Stomach (tissue), 9 donors: ENCODE measurements around the gene POLE. TPM values are rescaled to one million over a fixed set of nuclear protein-coding genes. Genes with fewer than 3 reads are reported as not detected.

Experiments
- DNase-seq, 2 donors: peaks; one replicate each; pipeline versions ENCODE4 v3.0.0 to v3.0.0-alpha.2; 2013 to 2019
- H3K27ac ChIP-seq, 5 donors: fragments of 200-600 bp in 4 of 5; sonication (generic) in 4 of 5; one replicate each; pipeline ENCODE4 v1.5.1; 2013 to 2019; ENCODE audit warnings: mild to moderate bottlenecking in 1 of 5, moderate library complexity in 1 of 5
- H3K27me3 ChIP-seq, 3 donors: fragments of 200-600 bp; sonication (generic); one replicate each; pipeline ENCODE4 v1.5.1; 2017 to 2019; ENCODE audit warnings: mixed run types in 1 of 3
- H3K36me3 ChIP-seq, 4 donors: fragments of 200-600 bp; sonication (generic); 1 replicate in 3 of 4; 2 replicates in 1 of 4; pipeline ENCODE4 v1.5.1; 2016 to 2019
- H3K4me1 ChIP-seq, 4 donors: fragments of 200-600 bp; sonication (generic); one replicate each; pipeline ENCODE4 v1.5.1; 2016 to 2019
- H3K4me3 ChIP-seq, 4 donors: fragments of 200-600 bp; sonication (generic) in 3 of 4; one replicate each; pipeline ENCODE4 v1.5.1; 2016 to 2019; ENCODE audit warnings: mild to moderate bottlenecking in 1 of 4
- H3K9me3 ChIP-seq, 4 donors: fragments of 200-600 bp; sonication (generic); one replicate each; pipeline ENCODE4 v1.5.1; 2016 to 2019
- CTCF ChIP-seq, 7 experiments: fragments of 450-650 bp in 4 of 7; fragments of 200-600 bp in 3 of 7; sonication (generic) in 3 of 7; IDR thresholded peaks; one replicate each; pipeline ENCODE4 v1.5.1; 2016 to 2019; ENCODE audit warnings: antibody characterized with exemption in 7 of 7, control low read depth in 2 of 7, mild to moderate bottlenecking in 1 of 7
- EP300 ChIP-seq: sonication (generic); formaldehyde crosslinking; IDR thresholded peaks from one replicate; pipeline ENCODE4 v1.6.1; 2017; ENCODE audit warnings: antibody characterized with exemption
- POLR2A ChIP-seq, 4 donors: fragments of 450-650 bp; IDR thresholded peaks; one replicate each; pipeline ENCODE4 v1.6.1; 2016; ENCODE audit warnings: antibody characterized with exemption in 4 of 4, control low read depth in 2 of 4, mild to moderate bottlenecking in 1 of 4, moderate library complexity in 1 of 4
- POLR2AphosphoS5 ChIP-seq, 3 donors: sonication (generic); formaldehyde crosslinking; IDR thresholded peaks; one replicate each; pipeline ENCODE4 v1.6.1; 2016; ENCODE audit warnings: antibody characterized with exemption in 3 of 3
- WGBS, 5 donors: extraction: QIAGEN DNeasy Blood & Tissue Kit in 3 of 5; methylation state at CpG; one replicate each; pipeline versions ENCODE4 v1.1.5 to v1.1.7; 2013 to 2018; 5-methylcytosine and 5-hydroxymethylcytosine counted together
- intact Hi-C: fragments of 100-400 bp; cut with DNase I; formaldehyde crosslinking; loops from one replicate; pipeline ENCODE4 v1.15.1; 2023; ENCODE audit warnings: low total_unique reads
- polyA plus RNA-seq, 3 donors: library from polyadenylated mRNA; stranded (reverse); fragments of 200-250 nt; gene quantifications; one replicate each; pipeline ENCODE4 v1.2.3, GENCODE V29; 2013
- total RNA-seq, 5 donors: library from RNA; depleted of rRNA; stranded (reverse); fragments of >200 nt; gene quantifications; one replicate each; pipeline versions ENCODE4 v1.1.0 to v1.2.3, GENCODE V29; 2014 to 2016
- donor health status: healthy with polysubstance abuse.
- donor health status: Bipolar disorder and iron deficiency.
- donor health status: healthy.

POLE gene
- total and polyA plus RNA-seq, 8 donors: 12.7 to 144 (median 43.3) TPM

GRCh38 chr12:132648616-132649225 is 38.4 kb downstream of the POLE start:
- Histone ChIP-seq H3K27me3 (no peaks in the 10 kb centered on the region), H3K4me3 (no peak overlapping the region), H3K27ac (no peak overlapping the region), H3K9me3 (no peaks in the 10 kb centered on the region), H3K4me1 (no peaks in the 10 kb centered on the region), H3K36me3 (peaks cover 21 to 93% (median 88%) of the 10 kb centered on the region in 4 donors)
- no peak for DNase-seq
- 92 to 96% (median 95%) methylated on average over 17 to 24 of the region's 24 CpGs for WGBS, 5 donors
- TF ChIP-seq CTCF (IDR thresholded peaks at IDR 0.05): no peak
- no peak for TF ChIP-seq EP300
- no peak for TF ChIP-seq POLR2AphosphoS5 (IDR thresholded peaks at IDR 0.05)
- TF ChIP-seq POLR2A (IDR thresholded peaks at IDR 0.05): no peak
- intact Hi-C loops: no loop called here

GRCh38 chr12:132647858-132648257 is 39.3 kb downstream of the POLE start:
- intact Hi-C loops: no loop called here
- WGBS, 5 donors: 96 to 97% (median 96%) methylated on average over 10 of the region's 10 CpGs
- H3K4me3 ChIP-seq: no peak overlapping the region
- TF ChIP-seq POLR2AphosphoS5 (IDR thresholded peaks at IDR 0.05) (no peak), POLR2A (IDR thresholded peaks at IDR 0.05) (no peak), CTCF (IDR thresholded peaks at IDR 0.05) (no peak), EP300 (no peak)
- H3K27me3 ChIP-seq: no peaks in the 10 kb centered on the region
- H3K4me1 ChIP-seq: no peaks in the 10 kb centered on the region
- H3K36me3 ChIP-seq: peaks cover 29 to 93% (median 88%) of the 10 kb centered on the region in 4 donors
- no peak overlapping the region for H3K27ac ChIP-seq
- H3K9me3 ChIP-seq: no peaks in the 10 kb centered on the region
- DNase-seq: no peak

GRCh38 chr12:132646850-132647249 is 40.3 kb downstream of the POLE start:
- 91 to 92% (median 92%) methylated on average over 7 of the region's 7 CpGs for WGBS, 5 donors
- intact Hi-C loops: no loop called here

GRCh38 chr12:132642846-132643835 is 44.0 kb downstream of the POLE start:
- H3K4me1 ChIP-seq: no peaks in the 10 kb centered on the region
- TF ChIP-seq POLR2A (IDR thresholded peaks at IDR 0.05) (no peak), POLR2AphosphoS5 (IDR thresholded peaks at IDR 0.05) (no peak), CTCF (IDR thresholded peaks at IDR 0.05) (no peak), EP300 (no peak)
- WGBS, 5 donors: 93 to 97% (median 96%) methylated on average over 27 to 30 of the region's 30 CpGs
- no peak overlapping the region for H3K27ac ChIP-seq
- DNase-seq: no peak
- H3K36me3 ChIP-seq: peaks cover 36 to 95% (median 90%) of the 10 kb centered on the region in 4 donors
- intact Hi-C loops: no loop called here
- H3K27me3 ChIP-seq: no peaks in the 10 kb centered on the region
- no peaks in the 10 kb centered on the region for H3K9me3 ChIP-seq
- no peak overlapping the region for H3K4me3 ChIP-seq

More at GRCh38 chr12:132646850-132647249, 40.3 kb downstream of the POLE start:
- H3K9me3 ChIP-seq: no peaks in the 10 kb centered on the region
- H3K4me3 ChIP-seq: no peak overlapping the region
- no peak for DNase-seq
- H3K36me3 ChIP-seq: peaks cover 39 to 93% (median 88%) of the 10 kb centered on the region in 4 donors
- TF ChIP-seq EP300: no peak
- no peaks in the 10 kb centered on the region for H3K27me3 ChIP-seq
- no peak overlapping the region for H3K27ac ChIP-seq
- H3K4me1 ChIP-seq: no peaks in the 10 kb centered on the region
